Progenitor cell of endocrine pancreas (in vitro differentiated cells): ENCODE measurements around the gene FOCAD. TPM values are rescaled to one million over a fixed set of nuclear protein-coding genes. Genes with fewer than 3 reads are reported as not detected.

ENCODE experiments used
- DNase-seq: peaks from one replicate; pipeline ENCODE4 v3.0.0; 2021; ENCODE audit warnings: low spot score; ENCODE audit not compliant: unreplicated experiment
- H3K27ac Mint-ChIP-seq: 2 replicates; pipeline ENCODE4 v1.8.0; 2021; ENCODE audit warnings: mild to moderate bottlenecking, moderate library complexity, mixed read lengths
- H3K27me3 Mint-ChIP-seq: 2 replicates; pipeline ENCODE4 v1.8.0; 2021; ENCODE audit warnings: mixed read lengths
- H3K36me3 Mint-ChIP-seq: 2 replicates; pipeline ENCODE4 v1.8.0; 2022; ENCODE audit warnings: mixed read lengths; ENCODE audit not compliant: insufficient read depth
- H3K4me1 Mint-ChIP-seq: 2 replicates; pipeline ENCODE4 v1.8.0; 2021; ENCODE audit warnings: low read depth, mixed read lengths
- H3K4me3 Mint-ChIP-seq: 2 replicates; pipeline ENCODE4 v1.8.0; 2021; ENCODE audit warnings: low read depth, mild to moderate bottlenecking, moderate library complexity, mixed read lengths
- H3K9me3 Mint-ChIP-seq: 2 replicates; pipeline ENCODE4 v1.8.0; 2021; ENCODE audit warnings: low read depth, mixed read lengths
- CTCF ChIP-seq: fragments of 200-600 bp; sonication (generic); IDR thresholded peaks from one replicate; pipeline ENCODE4 v1.5.0; 2021; ENCODE audit warnings: antibody characterized with exemption, mild to moderate bottlenecking; ENCODE audit not compliant: unreplicated experiment
- total RNA-seq: library from RNA; stranded (reverse); gene quantifications from 2 replicates; pipeline ENCODE4 v1.2.1, GENCODE V29; 2021

The FOCAD gene
- total RNA-seq, 1 donor from 2014 or later = 68.2 TPM

GRCh38 chr9:20701060-20701459 lies 17.0 kb downstream of the FOCAD start:
- Mint-ChIP-seq H3K4me3 (no peak overlapping the region), H3K27ac (peak overlapping the region; percentile 58), H3K27me3 (no peaks in the 10 kb centered on the region), H3K36me3 (no peaks in the 10 kb centered on the region), H3K9me3 (no peaks in the 10 kb centered on the region), H3K4me1 (peaks cover 18% of the 10 kb centered on the region)
- no peak for TF ChIP-seq CTCF
- no peak for DNase-seq

- Mint-ChIP-seq H3K4me1 (peaks cover 12% of the 10 kb centered on the region), H3K9me3 (no peaks in the 10 kb centered on the region), H3K27ac (no peak overlapping the region), H3K4me3 (no peak overlapping the region), H3K36me3 (peaks cover 2% of the 10 kb centered on the region), H3K27me3 (no peaks in the 10 kb centered on the region)
- no peak for TF ChIP-seq CTCF
- DNase-seq = no peak
Observed at GRCh38 chr9:20702570-20702969, 18.5 kb downstream of the FOCAD start.

- Mint-ChIP-seq H3K36me3 (peaks cover 3% of the 10 kb centered on the region), H3K4me1 (peaks cover 12% of the 10 kb centered on the region), H3K27ac (no peak overlapping the region), H3K27me3 (no peaks in the 10 kb centered on the region), H3K4me3 (no peak overlapping the region), H3K9me3 (no peaks in the 10 kb centered on the region)
- no peak for TF ChIP-seq CTCF
- DNase-seq = no peak
Observed at GRCh38 chr9:20703146-20703545, 19.1 kb downstream of the FOCAD start.

GRCh38 chr9:20707708-20708107 lies 23.6 kb downstream of the FOCAD start:
- Mint-ChIP-seq H3K27ac (no peak overlapping the region), H3K4me3 (no peak overlapping the region), H3K27me3 (no peaks in the 10 kb centered on the region), H3K4me1 (peaks cover 5% of the 10 kb centered on the region), H3K9me3 (no peaks in the 10 kb centered on the region), H3K36me3 (peaks cover 3% of the 10 kb centered on the region)
- DNase-seq = no peak
- TF ChIP-seq CTCF = no peak

GRCh38 chr9:20713172-20713571 lies 29.1 kb downstream of the FOCAD start:
- H3K27me3 Mint-ChIP-seq = no peaks in the 10 kb centered on the region

More at GRCh38 chr9:20713172-20713571, 29.1 kb downstream of the FOCAD start:
- H3K4me3 Mint-ChIP-seq = no peak overlapping the region
- peaks cover 4% of the 10 kb centered on the region for H3K4me1 Mint-ChIP-seq
- DNase-seq = no peak
- H3K36me3 Mint-ChIP-seq = peaks cover 3% of the 10 kb centered on the region
- no peak overlapping the region for H3K27ac Mint-ChIP-seq
- no peaks in the 10 kb centered on the region for H3K9me3 Mint-ChIP-seq
- TF ChIP-seq CTCF = no peak
